Stimulated activated CD8-positive, alpha-beta memory T cell treated with anti-CD3 and anti-CD28 coated beads, Interleukin-15, amount 100 ng/mL, for 24 hours (primary cell): ENCODE results near the gene BMPR1B.
"Not testable (repeated sequence)": the region's sequence is repeated elsewhere in the genome, so short reads cannot be mapped to it uniquely, and the experiment has no call there.

Experiments
- DNase-seq: peaks from one replicate; pipeline ENCODE4 v3.0.0-alpha.2; 2020; ENCODE audit warnings: low read depth

The BMPR1B gene

DNA sequence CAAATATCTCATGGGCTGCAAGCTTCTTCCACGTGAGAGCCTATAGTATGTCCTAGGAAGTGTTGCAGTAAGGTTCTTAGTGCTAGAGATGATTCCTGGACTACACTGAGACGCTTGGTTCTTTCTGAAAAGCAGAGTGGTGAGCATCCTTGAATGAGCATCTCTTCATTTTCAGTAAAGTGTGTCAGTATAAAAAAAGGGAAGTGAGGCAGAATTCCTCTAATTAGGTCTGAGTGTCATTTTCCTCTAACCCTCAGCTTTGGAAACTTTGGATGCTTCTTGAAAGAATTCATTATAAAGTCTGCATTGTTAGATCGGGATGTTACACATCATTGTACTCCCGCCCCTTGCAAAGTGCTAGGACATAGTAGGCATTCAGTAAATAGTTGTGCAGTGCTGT lies 5.2 kb downstream of the BMPR1B start:
- no peak for DNase-seq

DNA sequence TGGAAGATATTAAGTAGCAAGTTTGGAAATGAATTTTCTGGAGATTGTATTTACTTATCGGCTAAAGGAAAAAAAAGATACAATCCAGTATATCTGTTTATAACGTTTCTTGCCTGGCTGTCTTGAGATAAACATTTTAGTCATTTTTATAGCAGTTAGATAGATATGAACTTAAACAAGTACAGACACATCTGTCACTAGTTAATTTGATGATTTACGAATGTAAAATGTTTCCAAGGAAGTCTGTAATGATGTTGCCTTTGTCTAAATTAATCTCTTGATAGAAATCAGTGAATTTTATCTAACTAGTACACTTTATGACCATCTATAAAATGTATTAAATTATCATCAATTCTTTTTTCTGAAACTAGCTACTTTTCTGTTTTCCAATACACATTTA lies 5.7 kb downstream of the BMPR1B start:
- no peak for DNase-seq

DNA sequence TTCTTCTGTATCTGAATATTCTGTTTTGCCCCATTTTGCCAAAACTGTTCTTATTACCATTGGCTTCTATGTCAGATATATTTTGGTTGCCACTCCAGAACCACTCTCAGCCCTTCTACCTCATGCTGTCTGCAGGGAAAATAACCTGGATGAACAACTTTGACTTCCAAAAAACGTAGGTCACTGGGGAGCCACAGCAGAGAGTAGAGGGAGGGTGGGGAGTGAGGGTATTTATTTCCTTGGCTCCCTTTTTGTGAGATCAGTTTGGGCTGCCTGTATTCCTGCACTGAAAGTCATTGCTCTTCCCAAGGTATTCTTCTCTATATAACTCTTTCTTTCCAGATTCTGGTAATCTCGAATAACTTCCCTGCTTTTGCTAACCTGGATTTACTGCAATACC lies 6.3 kb downstream of the BMPR1B start:
- no peak for DNase-seq

DNA sequence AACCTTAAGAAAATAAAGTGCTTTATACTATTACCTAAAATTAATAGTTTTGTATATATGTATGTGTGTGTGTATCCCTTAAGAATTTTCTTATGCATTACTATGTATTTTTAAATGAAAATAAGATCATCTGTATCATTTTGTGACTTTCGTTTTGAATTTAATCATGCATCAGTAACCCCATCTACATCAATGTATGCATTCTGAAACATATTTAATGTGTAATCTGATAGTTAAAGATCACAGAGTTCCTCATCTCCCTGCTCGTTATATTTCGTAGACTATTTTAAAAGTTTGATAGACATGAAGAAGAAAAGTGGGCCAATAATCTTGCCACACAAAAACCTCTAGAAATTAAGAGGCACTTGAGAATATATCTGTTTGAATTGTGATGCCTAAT lies 7.4 kb downstream of the BMPR1B start:
- DNase-seq: no peak

DNA sequence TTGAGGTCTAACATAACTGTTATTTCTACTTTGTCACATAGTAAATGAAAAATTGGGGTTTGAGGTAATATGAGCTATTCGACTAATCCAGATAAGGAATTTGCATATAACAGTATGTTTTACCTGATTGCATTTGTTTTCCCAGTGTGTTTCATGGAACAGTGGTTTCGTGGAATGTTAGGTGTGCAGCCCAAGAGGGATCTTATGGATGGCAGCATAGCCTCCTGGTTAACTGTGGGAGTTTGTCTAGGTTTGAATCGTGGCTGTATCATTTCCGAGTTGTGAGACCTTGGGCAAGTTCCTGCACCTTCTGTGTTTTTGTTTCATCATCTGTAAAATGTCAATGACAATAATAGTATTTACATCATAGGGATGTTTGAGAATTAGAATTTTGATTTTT lies 7.9 kb downstream of the BMPR1B start:
- DNase-seq: no peak

DNA sequence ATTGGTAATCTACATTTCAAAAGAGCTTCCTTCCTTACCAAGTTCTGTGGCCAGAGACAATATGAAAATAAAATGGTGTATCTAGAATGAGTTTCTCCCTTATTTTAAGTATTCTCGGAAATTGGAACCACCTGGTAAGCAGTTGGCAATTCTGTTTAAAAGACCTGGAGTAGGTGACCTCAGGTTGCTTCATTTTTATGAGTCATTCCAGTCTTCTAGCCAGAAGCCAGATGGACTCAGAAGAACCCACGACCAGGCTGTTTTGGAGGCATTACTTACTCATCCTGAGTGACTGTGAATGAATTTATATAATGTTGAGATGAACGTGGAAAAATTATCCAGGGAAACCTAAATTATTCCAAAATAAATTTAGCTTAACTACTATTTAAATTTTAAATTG lies 9.1 kb downstream of the BMPR1B start:
- DNase-seq: no peak

DNA sequence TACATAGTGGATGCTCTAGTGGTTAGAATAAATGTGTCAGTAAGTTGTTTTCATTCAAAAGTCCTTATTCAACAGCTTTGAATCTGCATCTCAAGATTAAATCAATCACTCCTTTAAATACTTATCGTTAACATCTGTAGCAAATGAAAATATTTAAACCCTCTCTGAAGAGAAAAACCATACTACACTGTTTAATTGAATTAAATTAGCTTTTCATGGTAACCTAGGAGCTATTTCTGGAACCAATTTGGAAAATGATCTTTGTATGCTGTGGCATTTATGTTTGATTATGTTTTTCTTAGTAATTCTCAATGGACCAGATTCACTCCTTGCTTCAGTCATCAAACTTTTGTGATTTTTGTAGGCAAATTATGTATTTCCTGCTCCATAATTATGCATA lies 9.7 kb downstream of the BMPR1B start:
- DNase-seq: no peak

DNA sequence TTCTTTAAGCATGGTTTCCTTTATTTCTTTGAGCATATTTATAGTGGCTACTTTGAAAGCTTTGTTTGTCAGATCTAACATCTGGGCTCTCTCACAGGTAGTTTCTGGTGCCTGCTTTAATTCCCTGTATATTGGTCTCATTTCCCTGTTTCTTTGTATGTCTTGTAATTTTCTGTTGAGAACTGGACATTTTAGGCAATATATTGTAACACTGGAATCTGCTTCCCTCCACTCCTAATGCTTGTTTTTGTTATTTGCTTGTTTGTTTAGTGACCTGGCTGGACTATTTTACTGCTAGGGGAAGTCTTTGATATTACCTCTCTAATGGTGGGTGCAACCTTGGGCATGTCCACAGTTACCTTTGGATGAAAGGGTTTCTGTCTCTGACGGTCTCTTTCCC lies 25.0 kb downstream of the BMPR1B start:
- no peak for DNase-seq

DNA sequence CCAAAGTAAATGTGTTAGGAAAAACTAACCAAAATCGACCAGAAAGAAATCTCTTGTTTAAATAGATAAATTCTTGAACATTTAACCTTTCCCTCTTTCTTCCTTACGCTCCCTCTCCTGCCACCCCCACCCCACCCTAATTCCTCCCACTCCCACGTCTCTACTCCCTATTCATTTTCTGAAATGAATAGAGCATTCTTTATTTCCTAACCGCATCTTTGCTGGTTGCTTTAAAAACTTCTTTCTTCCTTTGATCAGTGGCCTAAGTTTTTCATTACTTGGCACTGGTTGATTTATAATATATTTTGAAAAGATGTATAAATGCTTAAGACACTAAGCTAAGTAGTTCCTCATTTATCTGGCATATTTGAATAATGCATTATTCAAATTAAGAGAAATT lies 33.9 kb downstream of the BMPR1B start:
- DNase-seq: no peak

DNA sequence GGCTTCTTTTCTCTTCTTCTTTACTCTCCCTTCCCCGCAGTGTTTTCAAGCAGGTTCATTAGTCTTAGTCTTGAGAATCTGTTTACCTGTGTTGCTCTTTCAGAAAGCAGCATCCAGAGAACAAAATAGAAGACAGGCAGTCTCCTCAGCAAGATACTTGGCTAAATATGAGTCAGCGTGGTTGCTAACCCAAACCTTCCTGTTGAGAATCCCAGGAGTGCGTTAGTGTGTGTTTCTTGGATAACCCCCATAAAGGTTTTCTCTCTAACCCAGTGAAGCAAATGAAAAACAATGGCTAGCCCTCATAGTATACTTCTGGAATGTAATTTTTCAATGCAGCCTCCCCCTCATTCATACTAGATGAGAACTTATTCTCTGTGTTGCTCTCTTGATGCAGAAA lies 41.1 kb downstream of the BMPR1B start:
- DNase-seq: no peak

DNA sequence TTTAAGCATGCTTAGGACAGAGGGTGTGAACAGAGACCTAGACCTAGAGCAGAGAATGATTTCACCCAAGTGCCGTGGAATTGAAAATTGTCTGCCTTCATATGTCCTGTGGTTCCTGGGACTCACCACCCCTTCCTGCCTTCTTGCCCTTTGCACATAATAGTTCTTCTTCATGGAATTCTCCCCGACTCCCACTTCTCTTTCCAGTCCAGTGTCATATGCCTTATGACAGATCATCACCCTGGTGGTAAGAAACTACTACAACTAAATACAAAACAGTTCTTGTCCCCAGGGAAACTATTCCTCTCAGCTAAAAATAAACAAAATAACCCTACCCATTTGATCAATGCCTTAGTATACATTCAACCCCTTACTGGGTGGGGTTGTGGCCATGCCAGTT lies 43.3 kb downstream of the BMPR1B start:
- DNase-seq: no peak

DNA sequence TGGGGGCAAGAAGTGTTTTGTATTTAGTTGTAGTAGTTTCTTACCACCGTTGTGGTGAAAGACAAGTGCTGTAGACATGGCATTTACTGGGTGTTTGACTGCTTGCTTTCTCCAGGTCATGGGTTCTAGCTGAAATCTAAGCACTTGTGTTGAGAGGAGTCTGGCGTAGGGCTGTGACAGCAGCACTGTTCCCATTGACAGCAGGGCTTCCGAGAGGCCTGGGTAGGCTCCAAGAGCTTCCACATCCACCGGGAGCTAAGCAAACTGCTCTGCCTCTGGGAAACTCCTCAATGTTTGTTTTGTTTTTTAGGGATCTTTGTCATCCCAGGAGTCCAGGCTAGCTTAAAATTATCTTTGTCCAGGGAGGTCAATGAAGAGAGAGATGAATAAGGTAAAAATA lies 44.3 kb downstream of the BMPR1B start:
- no peak for DNase-seq

DNA sequence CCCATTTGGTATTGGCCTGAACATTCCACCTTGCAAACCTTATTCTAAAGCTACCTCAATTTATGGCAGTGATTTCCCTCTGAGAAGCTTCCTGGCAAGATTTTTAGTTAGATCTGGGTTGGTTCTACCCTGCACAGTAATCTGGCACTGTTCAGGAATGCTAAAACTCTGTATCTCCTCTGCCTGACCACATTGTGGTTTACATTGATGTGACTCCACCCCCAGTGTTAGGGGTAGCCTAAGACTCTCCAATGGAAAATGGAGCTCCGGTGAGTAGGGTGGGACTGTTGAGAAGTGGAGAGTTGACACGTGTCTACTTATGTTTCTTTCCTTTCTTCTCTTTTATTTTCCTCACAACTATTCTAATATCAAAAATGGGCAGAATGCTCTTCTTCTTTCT lies 45.4 kb downstream of the BMPR1B start:
- no peak for DNase-seq

DNA sequence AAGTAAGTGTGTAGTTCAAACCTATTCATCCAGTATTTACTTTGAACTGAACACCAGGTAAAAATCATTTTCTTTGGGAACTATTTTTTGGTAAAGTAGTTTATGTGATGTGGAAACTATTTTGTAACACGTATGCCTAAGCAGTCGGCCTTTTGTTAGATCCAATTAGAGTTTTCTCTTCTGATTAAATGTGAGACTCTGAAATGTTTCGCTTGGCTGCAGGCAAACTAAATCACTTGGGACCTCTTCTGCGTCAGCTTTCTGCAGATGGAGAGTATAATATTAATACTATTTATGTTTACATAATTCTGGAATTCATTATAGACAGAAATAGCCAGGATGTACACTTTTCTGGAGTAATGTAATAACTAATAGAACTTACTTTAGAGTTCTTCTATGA lies 46.9 kb downstream of the BMPR1B start:
- DNase-seq: no peak

DNA sequence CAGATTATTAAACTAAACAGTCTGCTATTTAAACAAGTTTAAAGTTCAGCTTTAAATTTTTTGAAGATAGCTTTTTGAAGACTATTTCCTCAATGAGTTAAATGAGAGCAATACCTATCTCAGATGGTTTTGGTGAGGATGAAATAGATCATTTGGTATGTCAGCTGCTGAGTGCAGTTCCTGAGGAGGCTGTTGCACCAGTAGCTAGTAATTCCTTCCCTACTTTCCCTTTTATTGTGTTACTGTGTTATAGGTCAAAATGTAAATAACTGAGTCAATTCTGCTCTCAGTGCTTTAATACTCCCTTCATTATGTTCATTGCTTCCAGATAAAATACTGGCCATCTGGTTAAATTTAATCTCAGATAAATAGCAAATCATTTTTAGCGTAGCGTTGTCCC lies 48.6 kb downstream of the BMPR1B start:
- no peak for DNase-seq

DNA sequence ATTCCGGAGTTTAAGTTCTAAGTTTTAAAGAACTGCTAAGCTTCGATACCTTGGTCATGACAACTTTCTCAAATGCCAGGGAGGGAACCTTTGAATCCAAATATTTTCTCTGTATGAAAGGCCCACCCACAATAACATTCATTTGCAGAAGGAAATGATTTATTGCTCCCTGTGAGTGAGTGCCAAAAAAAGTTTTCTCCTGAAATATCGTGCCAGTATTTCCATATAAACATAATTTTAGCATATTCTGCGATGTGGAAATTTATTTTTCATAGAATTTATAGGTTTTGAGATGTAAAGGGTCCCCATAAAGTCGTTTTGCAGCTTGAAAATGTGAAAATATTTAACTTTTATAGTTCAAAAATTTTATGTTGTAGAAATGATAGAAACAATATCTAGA lies 53.9 kb downstream of the BMPR1B start:
- no peak for DNase-seq

DNA sequence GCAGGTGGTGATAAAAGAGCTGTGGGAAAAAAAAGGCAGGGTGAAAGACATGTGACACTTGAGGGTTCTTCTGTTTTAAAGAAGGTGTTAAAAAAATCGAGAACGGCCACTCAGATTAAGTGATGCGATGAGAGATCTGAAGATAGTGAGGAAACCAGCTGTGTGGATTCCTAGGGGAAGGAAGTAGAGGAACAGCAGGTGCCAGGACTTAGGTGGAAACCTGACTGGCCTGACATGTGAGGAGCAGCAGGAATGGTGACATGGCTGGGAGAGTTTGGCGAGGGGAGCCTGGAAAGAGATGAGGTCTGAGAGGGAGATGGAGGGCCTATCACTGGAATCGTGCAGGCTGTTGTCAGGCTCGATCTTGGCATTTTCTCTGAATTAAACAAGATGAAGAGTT lies 55.5 kb downstream of the BMPR1B start:
- no peak for DNase-seq

DNA sequence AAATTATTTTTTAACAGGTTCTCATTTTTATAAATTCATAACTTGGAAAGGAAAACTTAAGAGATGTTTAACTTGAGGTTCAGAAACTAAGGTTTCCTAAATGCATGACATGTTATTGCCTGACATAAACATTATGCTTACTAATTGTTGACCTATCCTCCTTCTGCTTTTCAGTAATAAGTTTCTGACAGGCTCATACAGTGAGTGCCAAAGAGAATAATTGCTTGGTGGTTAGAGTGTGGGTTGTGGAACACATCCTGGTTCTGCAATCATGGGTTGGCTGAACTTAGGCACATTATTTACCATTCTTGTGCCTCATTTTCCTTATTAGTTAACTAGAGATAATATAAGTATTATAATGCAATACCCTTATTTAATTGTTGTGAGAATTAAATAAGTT lies 56.5 kb downstream of the BMPR1B start:
- no peak for DNase-seq

DNA sequence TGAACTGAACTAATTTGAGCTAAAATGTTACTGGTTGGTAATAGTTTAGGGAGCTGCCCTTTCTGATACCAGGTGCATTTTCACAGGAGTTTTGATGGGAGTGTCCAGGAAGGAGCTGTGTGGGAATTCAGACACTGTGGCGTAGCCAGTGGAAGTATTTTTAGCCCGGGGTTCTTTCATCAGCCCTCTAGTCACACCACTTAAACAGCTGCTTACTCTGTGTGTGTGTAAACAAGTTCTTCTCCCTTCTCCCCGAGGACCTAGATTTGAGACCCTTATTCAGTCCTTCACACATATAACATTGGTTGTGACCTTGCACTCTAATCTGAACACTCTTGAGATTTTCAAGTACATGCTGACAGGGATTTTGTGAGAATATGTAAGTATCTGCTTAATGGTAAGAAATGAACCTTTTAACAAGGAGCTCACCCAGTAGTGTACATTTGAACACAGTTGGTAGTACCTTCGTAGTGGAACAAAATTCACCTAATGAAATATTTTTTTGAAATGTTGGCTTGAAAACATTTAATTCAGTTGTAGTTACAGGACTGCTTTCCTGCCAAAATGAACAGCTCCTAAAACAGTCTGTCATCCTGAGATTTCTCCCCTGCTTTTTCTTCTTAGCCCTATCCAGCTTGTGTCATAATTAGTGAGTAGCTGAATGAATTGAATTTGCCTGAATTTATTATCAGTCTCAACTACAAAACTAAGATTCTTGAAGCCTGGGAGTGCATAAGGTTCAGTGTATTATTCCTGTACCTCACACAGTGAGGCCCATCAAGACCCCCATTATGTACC lies 61.8 kb downstream of the BMPR1B start:
- no peak for DNase-seq

DNA sequence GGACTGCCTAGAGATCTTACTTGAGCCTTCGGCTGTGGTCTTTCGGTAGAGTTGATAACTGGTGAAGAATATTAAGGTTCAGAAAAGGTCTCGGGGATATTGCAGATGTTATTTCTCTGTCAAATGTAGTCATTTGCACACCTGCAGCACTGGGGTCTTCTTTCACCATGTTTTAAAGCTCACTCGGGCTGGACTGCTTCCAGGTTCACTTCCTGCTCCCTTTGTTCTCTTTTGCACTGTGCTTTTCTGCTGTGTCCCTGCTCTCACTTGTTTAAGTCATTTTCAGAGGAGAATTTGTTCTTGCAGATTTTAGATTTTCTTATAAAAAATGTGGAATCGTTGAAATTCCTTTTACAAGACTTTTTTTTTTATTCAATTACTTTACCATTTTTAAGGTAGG lies 68.5 kb downstream of the BMPR1B start:
- no peak for DNase-seq

DNA sequence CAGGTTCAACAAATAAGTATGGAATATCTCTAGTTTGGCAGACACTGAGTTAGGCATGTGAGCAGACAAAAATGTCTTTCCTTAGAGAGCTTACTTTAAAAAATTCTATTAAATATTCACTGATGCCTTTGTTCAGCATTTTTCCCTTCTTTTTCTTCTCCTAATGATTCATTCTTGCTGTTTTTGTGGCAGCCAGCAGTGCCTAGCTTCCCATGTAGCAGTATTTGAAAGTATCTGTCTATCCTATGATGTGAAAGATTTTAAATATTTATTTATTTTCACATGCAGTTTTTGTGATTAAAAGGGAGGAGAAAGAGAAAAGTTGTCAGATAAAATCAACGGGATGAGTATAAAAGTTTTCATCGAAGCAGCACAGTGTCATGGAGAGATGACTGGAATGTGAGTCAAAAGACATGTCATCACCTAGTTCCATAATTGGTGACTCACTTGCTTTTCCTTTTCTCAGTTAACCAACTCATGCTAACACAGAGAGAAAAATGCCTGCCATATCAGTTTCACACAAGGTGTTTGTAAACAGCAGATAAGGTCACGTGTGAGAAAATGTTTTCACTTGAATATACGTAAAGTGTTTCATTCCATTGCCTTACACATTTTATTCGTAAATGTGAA lies 69.8 kb downstream of the BMPR1B start:
- DNase-seq: no peak

DNA sequence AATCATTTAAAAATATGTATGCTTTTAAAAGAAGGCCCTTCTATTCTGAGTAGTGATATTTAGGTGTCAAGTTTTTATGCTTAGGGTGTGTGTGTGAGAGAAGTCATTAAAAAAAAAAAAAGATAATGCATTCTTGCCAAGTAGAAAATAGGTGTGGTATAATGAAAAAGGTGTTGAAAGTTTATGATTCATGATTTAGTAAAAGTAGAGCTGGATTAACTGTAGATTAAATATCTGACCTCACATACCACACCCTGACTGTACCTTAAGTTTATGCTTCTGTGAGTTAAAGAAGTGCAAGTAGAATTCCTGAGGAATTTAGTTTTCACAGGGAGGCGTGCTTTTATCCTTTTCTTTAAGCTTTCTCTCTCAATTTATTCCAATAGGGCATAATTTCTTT lies 71.1 kb downstream of the BMPR1B start:
- no peak for DNase-seq

DNA sequence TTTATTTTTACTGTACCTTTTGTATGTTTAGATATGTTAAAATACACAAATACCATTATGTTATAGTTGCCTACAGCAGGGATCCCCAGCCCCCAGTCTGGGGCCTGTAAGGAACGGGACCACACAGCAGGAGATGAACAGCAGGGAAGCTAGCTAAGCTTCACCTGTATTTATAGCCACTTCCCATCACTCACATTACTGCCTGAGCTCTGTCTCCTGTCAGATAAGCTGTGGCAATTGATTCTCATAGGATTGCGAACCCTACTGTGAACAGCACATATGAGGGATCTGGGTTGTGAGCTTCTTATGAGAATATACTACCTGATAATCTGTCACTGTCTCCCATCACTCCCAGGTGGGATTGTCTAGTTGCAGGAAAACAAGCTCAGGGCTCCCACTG lies 73.9 kb downstream of the BMPR1B start:
- DNase-seq: no peak

DNA sequence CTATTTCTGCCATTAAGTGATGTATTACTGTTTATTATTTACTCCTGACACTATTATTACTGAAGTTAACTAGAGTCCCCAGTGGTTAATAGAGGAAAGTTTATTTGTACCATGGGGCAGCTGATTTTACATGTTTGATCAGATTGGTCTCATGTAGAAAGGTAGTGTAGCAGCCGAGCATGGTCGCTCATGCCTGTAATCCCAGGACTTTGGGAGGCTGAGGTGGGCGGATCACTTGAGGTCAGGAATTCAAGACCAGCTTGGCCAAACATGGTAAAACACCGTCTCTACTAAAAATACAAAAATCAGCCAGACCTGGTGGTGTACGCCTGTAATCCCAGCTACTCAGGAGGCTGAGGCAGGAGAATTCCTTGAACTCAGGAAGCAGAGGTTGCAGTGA lies 74.6 kb downstream of the BMPR1B start:
- not testable (repeated sequence) for DNase-seq
